HG02678 (cell line): ENCODE measurements around the gene TAS2R13.

ENCODE experiments used
- ATAC-seq: cut with Tn5 transposase; IDR thresholded peaks from one replicate; pipeline ENCODE4 v1.9.1; 2021; ENCODE audit warnings: mild to moderate bottlenecking, moderate library complexity; ENCODE audit not compliant: unreplicated experiment

The TAS2R13 gene

DNA sequence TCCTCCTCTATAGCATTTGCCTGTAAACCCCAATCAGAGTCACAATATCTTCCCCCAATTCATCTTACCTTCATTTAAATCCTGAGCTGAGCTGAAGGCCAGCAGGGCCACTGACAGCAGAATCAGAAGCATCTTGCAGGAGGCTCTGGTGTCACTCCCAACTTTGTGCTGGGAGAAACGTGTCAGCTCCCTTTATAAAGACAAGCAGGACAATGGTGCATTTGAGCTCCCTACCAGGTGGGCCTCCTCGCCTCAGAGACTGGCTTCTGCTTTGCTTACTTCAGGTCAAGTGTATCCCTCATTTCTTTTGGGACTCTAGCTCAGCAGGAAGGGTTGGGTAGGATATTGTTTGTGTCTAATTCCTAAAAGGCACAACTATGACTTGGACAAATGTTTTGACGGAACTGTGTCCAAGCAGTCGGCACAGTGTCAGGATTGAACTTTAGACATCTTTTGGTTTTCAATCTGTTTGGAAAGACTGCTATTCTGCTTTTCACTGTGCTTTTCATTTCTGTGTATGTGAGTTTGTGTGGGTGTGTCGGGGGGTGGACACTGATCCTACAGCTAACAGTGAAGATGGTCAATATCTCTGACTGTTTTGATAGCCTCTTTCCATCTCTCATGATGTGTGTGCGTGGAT, 25.2 kb downstream of the TAS2R13 start, which contains the start of gene PRH1:
PRH1 (minus strand) TSS at position 170 of the 640 bp plus-strand sequence; CDS start at position 132, 38 bp downstream.
- ATAC-seq, result no peak

DNA sequence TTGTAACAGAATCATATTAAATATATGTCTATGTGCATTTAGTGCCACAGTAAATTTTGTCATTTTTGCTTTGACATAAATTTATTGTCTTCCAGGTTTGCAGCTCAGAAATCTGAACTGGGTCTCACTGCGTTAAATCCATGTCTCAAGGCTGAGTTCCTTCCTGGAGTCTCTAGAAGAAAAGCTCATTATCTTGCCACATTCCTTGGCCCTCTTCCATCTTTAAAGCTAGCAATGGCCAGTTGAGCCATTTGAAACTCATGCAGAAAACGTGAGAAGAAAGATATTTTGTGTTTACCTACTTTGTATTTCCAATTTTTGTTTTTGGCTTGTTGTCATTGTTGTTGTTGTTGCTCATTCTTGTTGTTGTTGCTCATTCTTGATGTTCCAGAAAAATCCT, 36.0 kb downstream of the TAS2R13 start:
- ATAC-seq, result no peak

GRCh38 chr12:10867381-10867780, 42.0 kb downstream of the TAS2R13 start:
- no peak for ATAC-seq

- ATAC-seq, result no peak
Observed at GRCh38 chr12:10863512-10864218, 45.7 kb downstream of the TAS2R13 start.

GRCh38 chr12:10861366-10861765, 48.0 kb downstream of the TAS2R13 start:
- no peak for ATAC-seq
